ENCODE results near the gene SH2D3C.

Gene SH2D3C

GRCh38 chr9:127814619-127815511, 36.4 kb upstream of the SH2D3C start:
- no peak overlapping the region for H3K4me3 ChIP-seq (replicated peaks; ENCODE audit: low read depth, low read length)
- DNase-seq (ENCODE audit: extremely low read depth, insufficient read length), result no peak
- H3K36me3 ChIP-seq (ENCODE audit: control insufficient read depth, insufficient read depth, low read length), result peaks cover 37% of the 10 kb centered on the region
- no peaks in the 10 kb centered on the region for H3K27me3 ChIP-seq (replicated peaks; ENCODE audit: control insufficient read depth, insufficient read depth, low read length)
- no peak for TF ChIP-seq CTCF (IDR thresholded peaks at IDR 0.05; ENCODE audit: insufficient read depth, low read length, poor library complexity, severe bottlenecking)

GRCh38 chr9:127813686-127814226, 35.3 kb upstream of the SH2D3C start:
- no peak for TF ChIP-seq CTCF (IDR thresholded peaks at IDR 0.05; ENCODE audit: insufficient read depth, low read length, poor library complexity, severe bottlenecking)
- Histone ChIP-seq H3K4me3 (replicated peaks; ENCODE audit: low read depth, low read length) (no peak overlapping the region), H3K36me3 (ENCODE audit: control insufficient read depth, insufficient read depth, low read length) (peaks cover 41% of the 10 kb centered on the region), H3K27me3 (replicated peaks; ENCODE audit: control insufficient read depth, insufficient read depth, low read length) (no peaks in the 10 kb centered on the region)
- no peak for DNase-seq (ENCODE audit: extremely low read depth, insufficient read length)

- no peak for TF ChIP-seq CTCF (IDR thresholded peaks at IDR 0.05; ENCODE audit: insufficient read depth, low read length, poor library complexity, severe bottlenecking)
- H3K27me3 ChIP-seq (replicated peaks; ENCODE audit: control insufficient read depth, insufficient read depth, low read length), result no peaks in the 10 kb centered on the region
- H3K36me3 ChIP-seq (ENCODE audit: control insufficient read depth, insufficient read depth, low read length), result peaks cover 47% of the 10 kb centered on the region
- DNase-seq (ENCODE audit: extremely low read depth, insufficient read length), result no peak
- H3K4me3 ChIP-seq (replicated peaks; ENCODE audit: low read depth, low read length), result no peak overlapping the region
Measured at GRCh38 chr9:127812936-127813675, 34.6 kb upstream of the SH2D3C start.

- no peak overlapping the region for H3K4me3 ChIP-seq (replicated peaks; ENCODE audit: low read depth, low read length)
- no peaks in the 10 kb centered on the region for H3K27me3 ChIP-seq (replicated peaks; ENCODE audit: control insufficient read depth, insufficient read depth, low read length)
- peaks cover 55% of the 10 kb centered on the region for H3K36me3 ChIP-seq (ENCODE audit: control insufficient read depth, insufficient read depth, low read length)
- DNase-seq (ENCODE audit: extremely low read depth, insufficient read length), result no peak
- TF ChIP-seq CTCF (IDR thresholded peaks at IDR 0.05; ENCODE audit: insufficient read depth, low read length, poor library complexity, severe bottlenecking), result no peak
Measured at GRCh38 chr9:127812011-127812410, 33.5 kb upstream of the SH2D3C start.

- Histone ChIP-seq H3K4me3 (replicated peaks; ENCODE audit: low read depth, low read length) (no peak overlapping the region), H3K27me3 (replicated peaks; ENCODE audit: control insufficient read depth, insufficient read depth, low read length) (no peaks in the 10 kb centered on the region), H3K36me3 (ENCODE audit: control insufficient read depth, insufficient read depth, low read length) (peaks cover 48% of the 10 kb centered on the region)
- no peak for DNase-seq (ENCODE audit: extremely low read depth, insufficient read length)
- TF ChIP-seq CTCF (IDR thresholded peaks at IDR 0.05; ENCODE audit: insufficient read depth, low read length, poor library complexity, severe bottlenecking), result no peak
Measured at GRCh38 chr9:127810378-127811187, 32.1 kb upstream of the SH2D3C start.
